ENCODE results near the gene ZPLD1. TPM values are rescaled to one million over a fixed set of nuclear protein-coding genes. Genes with fewer than 3 reads are reported as not detected.
A peak's percentile ranks its signal among the peaks of the same experiment; 100 is the strongest.

Gene ZPLD1
- total and polyA plus RNA-seq, 4 donors, result 0.05 TPM; not detected in 3

- peak in 2 of 3 donors; percentile 23 to 26 for DNase-seq
- H3K9me3 ChIP-seq (ENCODE audit: control insufficient read depth in 4 of 4, insufficient read depth in 3 of 4, low read length in 3 of 4), result peaks cover 0 to 4% (median 0%) of the 10 kb centered on the region in 4 donors
- H3K27me3 ChIP-seq (ENCODE audit: control insufficient read depth in 3 of 3, insufficient read depth in 3 of 3, low read length in 2 of 3), result no peaks in the 10 kb centered on the region
- H3K27ac ChIP-seq (ENCODE audit: low read depth in 1 of 2, low read length in 1 of 2), result no peak overlapping the region
- no peaks in the 10 kb centered on the region for H3K36me3 ChIP-seq (ENCODE audit: control insufficient read depth in 4 of 4, insufficient read depth in 4 of 4, low read length in 4 of 4)
- no peak overlapping the region for H3K4me3 ChIP-seq
- no peak for ATAC-seq (ENCODE audit: insufficient read depth, low FRiP score)
- H3K4me1 ChIP-seq (ENCODE audit: control insufficient read depth in 5 of 5, insufficient read depth in 5 of 5, low read length in 5 of 5), result peaks cover 0 to 7% (median 0%) of the 10 kb centered on the region in 5 donors
- 77 to 90% methylated on average over 3 of the region's 3 CpGs for WGBS, 2 donors
- no peak for TF ChIP-seq CTCF (IDR thresholded peaks at IDR 0.05; ENCODE audit: control extremely low read depth, extremely low read depth)
- no peak overlapping the region for H3K9ac ChIP-seq (ENCODE audit: insufficient read depth in 1 of 2, low read length in 2 of 2)
These were observed 75.8 kb downstream of the ZPLD1 start for GRCh38 chr3:102510663-102511062.

GRCh38 chr3:102511168-102511567 is 76.4 kb downstream of the ZPLD1 start:
- 78 to 93% methylated on average over 1 of the region's 1 CpG for WGBS, 2 donors
- TF ChIP-seq CTCF (IDR thresholded peaks at IDR 0.05; ENCODE audit: control extremely low read depth, extremely low read depth), result no peak
- no peak overlapping the region for H3K9ac ChIP-seq (ENCODE audit: insufficient read depth in 1 of 2, low read length in 2 of 2)
- H3K27me3 ChIP-seq (ENCODE audit: control insufficient read depth in 3 of 3, insufficient read depth in 3 of 3, low read length in 2 of 3), result no peaks in the 10 kb centered on the region
- ATAC-seq (ENCODE audit: insufficient read depth, low FRiP score) (no peak), DNase-seq (peak in 1 of 3 donors; percentile 12)
- no peak overlapping the region for H3K4me3 ChIP-seq
- H3K27ac ChIP-seq (ENCODE audit: low read depth in 1 of 2, low read length in 1 of 2), result no peak overlapping the region
- H3K9me3 ChIP-seq (ENCODE audit: control insufficient read depth in 4 of 4, insufficient read depth in 3 of 4, low read length in 3 of 4), result no peaks in the 10 kb centered on the region
- no peaks in the 10 kb centered on the region for H3K36me3 ChIP-seq (ENCODE audit: control insufficient read depth in 4 of 4, insufficient read depth in 4 of 4, low read length in 4 of 4)
- H3K4me1 ChIP-seq (ENCODE audit: control insufficient read depth in 5 of 5, insufficient read depth in 5 of 5, low read length in 5 of 5), result peaks cover 0 to 7% (median 0%) of the 10 kb centered on the region in 5 donors

- no peak overlapping the region for H3K27ac ChIP-seq (ENCODE audit: low read depth in 1 of 2, low read length in 1 of 2)
- no peaks in the 10 kb centered on the region for H3K27me3 ChIP-seq (ENCODE audit: control insufficient read depth in 3 of 3, insufficient read depth in 3 of 3, low read length in 2 of 3)
- DNase-seq (peak in 1 of 3 donors; percentile 13), ATAC-seq (ENCODE audit: insufficient read depth, low FRiP score) (no peak)
- TF ChIP-seq CTCF (IDR thresholded peaks at IDR 0.05; ENCODE audit: control extremely low read depth, extremely low read depth), result no peak
- H3K4me1 ChIP-seq (ENCODE audit: control insufficient read depth in 5 of 5, insufficient read depth in 5 of 5, low read length in 5 of 5), result peaks cover 0 to 7% (median 0%) of the 10 kb centered on the region in 5 donors
- no peak overlapping the region for H3K9ac ChIP-seq (ENCODE audit: insufficient read depth in 1 of 2, low read length in 2 of 2)
- WGBS, 2 donors, result 68 to 73% methylated on average over 4 of the region's 4 CpGs
- no peaks in the 10 kb centered on the region for H3K9me3 ChIP-seq (ENCODE audit: control insufficient read depth in 4 of 4, insufficient read depth in 3 of 4, low read length in 3 of 4)
- H3K36me3 ChIP-seq (ENCODE audit: control insufficient read depth in 4 of 4, insufficient read depth in 4 of 4, low read length in 4 of 4), result no peaks in the 10 kb centered on the region
- H3K4me3 ChIP-seq, result no peak overlapping the region
These were observed 76.8 kb downstream of the ZPLD1 start for GRCh38 chr3:102511639-102512038.
